HepG2 (cell line): ENCODE measurements around the gene C1QC.

ENCODE experiments used
- POLR2A ChIP-seq, 2 experiments: IDR thresholded peaks; 2 replicates each; pipeline ENCODE4 v1.6.1; 2011; ENCODE audit warnings: low read depth in 2 of 2, low read length in 2 of 2, mild to moderate bottlenecking in 1 of 2, moderate library complexity in 1 of 2; ENCODE audit not compliant: insufficient read depth in 1 of 2
- REST ChIP-seq, 2 experiments: IDR thresholded peaks; 2 replicates each; pipeline ENCODE4 v1.6.1; 2011 to 2012; ENCODE audit warnings: low read length in 2 of 2, borderline replicate concordance in 1 of 2, low read depth in 1 of 2, mild to moderate bottlenecking in 1 of 2, moderate library complexity in 1 of 2
- SRF ChIP-seq: IDR thresholded peaks from 2 replicates; pipeline ENCODE4 v1.6.1; 2011; ENCODE audit warnings: mild to moderate bottlenecking, low read depth, low read length, moderate library complexity
- THAP11 ChIP-seq: IDR thresholded peaks from 2 replicates; pipeline ENCODE4 v1.6.1; 2016; ENCODE audit warnings: missing biosample characterization, missing genetic modification reagents
- ZKSCAN5 ChIP-seq: sonication (generic); formaldehyde crosslinking; IDR thresholded peaks from 2 replicates; pipeline ENCODE4 v1.5.1; 2020; ENCODE audit warnings: mild to moderate bottlenecking, missing genetic modification reagents
- ZNF629 ChIP-seq: sonication (generic); formaldehyde crosslinking; conservative IDR thresholded peaks from 2 replicates; pipeline ENCODE4 v1.5.0; 2020; ENCODE audit warnings: missing genetic modification reagents
- ZNF768 ChIP-seq: sonication (generic); formaldehyde crosslinking; IDR thresholded peaks from 2 replicates; pipeline ENCODE4 v1.4.0; 2020; ENCODE audit warnings: missing genetic modification reagents

DNA sequence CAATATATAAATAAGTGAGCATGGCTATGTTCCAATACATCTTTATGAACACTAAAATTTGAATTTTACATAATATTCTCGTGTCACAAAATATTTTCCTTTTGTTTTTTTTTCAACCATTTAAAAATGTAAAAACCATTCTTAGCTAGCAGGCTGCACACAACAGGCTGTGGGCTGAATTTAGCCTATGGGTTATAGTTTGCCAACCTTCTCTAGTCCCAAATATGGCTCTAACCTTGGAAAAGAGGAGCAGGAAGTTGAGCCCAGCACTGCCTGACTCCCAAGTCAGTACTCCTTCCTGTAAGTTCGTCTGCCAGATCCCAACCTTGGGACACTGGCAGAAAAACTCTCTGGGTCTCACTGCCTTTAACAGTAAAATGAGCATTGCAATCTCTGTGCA lies 23.0 kb downstream of the C1QC start:
- TF ChIP-seq ZKSCAN5: no peak
- no peak for TF ChIP-seq THAP11 (CRISPR knock-in tag)
- no peak for TF ChIP-seq SRF
- TF ChIP-seq ZNF629: no peak
- TF ChIP-seq ZNF768: no peak
- TF ChIP-seq POLR2A (IDR thresholded peaks at IDR 0.05; ENCODE audit: insufficient read depth in 1 of 2, low read depth in 2 of 2, low read length in 2 of 2): no peak
- no peak for TF ChIP-seq REST (IDR thresholded peaks at IDR 0.05; ENCODE audit: borderline replicate concordance in 1 of 2, low read depth in 1 of 2, low read length in 2 of 2)
